PC-3 (cell line): ENCODE results near the gene CLDN24. TPM values are rescaled to one million over a fixed set of nuclear protein-coding genes. Genes with fewer than 3 reads are reported as not detected.

ENCODE experiments used
- ATAC-seq: fragments of 200-7000 bp; cut with Tn5 transposase; 2 replicates; pipeline ENCODE4 v1.9.1; 2020; ENCODE audit warnings: mild to moderate bottlenecking, moderate library complexity
- BruUV-seq: library from RNA; stranded (reverse); fragments of 400-500 nt; replicated peaks from 2 replicates; lab custom pipeline; 2021; lab: Mats Ljungman, UMichigan
- CTCF ChIA-PET: fragments of 300-600 bp; sonication (Branson Sonifier 250); formaldehyde crosslinking; loops from one replicate; lab custom pipeline; 2022; ENCODE audit warnings: antibody characterized with exemption; lab: Charles Lee
- POLR2A ChIA-PET: fragments of 300-600 bp; sonication (Branson Sonifier 250); formaldehyde crosslinking; loops from one replicate; lab custom pipeline; 2022; ENCODE audit warnings: antibody characterized with exemption; ENCODE audit not compliant: unreplicated experiment; lab: Charles Lee
- DNase-seq: peaks from one replicate; pipeline ENCODE4 v3.0.0-alpha.2; 2015
- H2AFZ ChIP-seq: fragments of 300-600 bp; sonication (generic); 2 replicates; pipeline ENCODE4 v1.6.0; 2016; ENCODE audit warnings: antibody characterized with exemption, low read length
- H3F3A ChIP-seq: fragments of 300-600 bp; sonication (generic); one replicate; pipeline ENCODE4 v1.6.0; 2017; ENCODE audit warnings: antibody characterized with exemption, low read length, control low read depth, mild to moderate bottlenecking; ENCODE audit not compliant: unreplicated experiment
- H3K27ac ChIP-seq: fragments of 300-600 bp; sonication (generic); 2 replicates; pipeline ENCODE4 v1.5.1; 2016; ENCODE audit warnings: mild to moderate bottlenecking, low read length
- H3K27me3 ChIP-seq: fragments of 300-600 bp; sonication (generic); 2 replicates; pipeline ENCODE4 v1.6.1; 2016; ENCODE audit warnings: low read length, mixed read lengths
- H3K36me3 ChIP-seq: fragments of 300-600 bp; sonication (generic); 2 replicates; pipeline ENCODE4 v1.6.1; 2016; ENCODE audit warnings: low read depth, mixed run types, low read length, mixed read lengths
- H3K4me1 ChIP-seq: fragments of 300-600 bp; sonication (generic); 2 replicates; pipeline ENCODE4 v1.5.1; 2016; ENCODE audit warnings: low read length; ENCODE audit not compliant: insufficient read depth
- H3K4me2 ChIP-seq: fragments of 300-600 bp; sonication (generic); 2 replicates; pipeline ENCODE4 v1.6.0; 2016; ENCODE audit warnings: low read length
- H3K4me3 ChIP-seq: fragments of 300-600 bp; sonication (generic); 2 replicates; pipeline ENCODE4 v1.5.1; 2016; ENCODE audit warnings: mild to moderate bottlenecking, low read length, mixed read lengths
- H3K79me2 ChIP-seq: fragments of 300-600 bp; sonication (generic); 2 replicates; pipeline ENCODE4 v1.6.1; 2017; ENCODE audit warnings: low read length, mixed read lengths
- H3K9ac ChIP-seq: fragments of 300-600 bp; sonication (generic); 2 replicates; pipeline ENCODE4 v1.6.0; 2016; ENCODE audit warnings: mild to moderate bottlenecking, low read length
- H3K9me2 ChIP-seq: fragments of 300-600 bp; sonication (generic); replicated peaks from 2 replicates; pipeline ENCODE4 v1.6.1; 2016; ENCODE audit warnings: mixed run types, low read length, mixed read lengths
- H3K9me3 ChIP-seq: fragments of 300-600 bp; sonication (generic); 2 replicates; pipeline ENCODE4 v1.6.1; 2016; ENCODE audit warnings: low read length, mixed read lengths
- H4K20me1 ChIP-seq: fragments of 300-600 bp; sonication (generic); 2 replicates; pipeline ENCODE4 v1.6.1; 2016; ENCODE audit warnings: low read length, mixed read lengths
- CTCF ChIP-seq: fragments of 300-600 bp; sonication (generic); conservative IDR thresholded peaks from 2 replicates; pipeline ENCODE4 v1.5.1; 2017; ENCODE audit warnings: antibody characterized with exemption, low read depth, mild to moderate bottlenecking, low read length
- EZH2 ChIP-seq: fragments of 300-600 bp; sonication (generic); IDR thresholded peaks from one replicate; pipeline ENCODE4 v1.6.1; 2017; ENCODE audit warnings: antibody characterized with exemption, mild to moderate bottlenecking, low read length; ENCODE audit not compliant: unreplicated experiment
- EZH2phosphoT487 ChIP-seq: fragments of 300-600 bp; sonication (generic); IDR thresholded peaks from 2 replicates; pipeline ENCODE4 v1.6.1; 2018; ENCODE audit warnings: mild to moderate bottlenecking, antibody characterized with exemption, low read length, borderline replicate concordance
- intact Hi-C: fragments of 100-400 bp; cut with micrococcal nuclease; formaldehyde crosslinking; loops from 2 replicates; pipeline ENCODE4 v1.9.0; 2023
- total RNA-seq: library from RNA; depleted of rRNA; stranded (reverse); fragments of >200 nt; gene quantifications from 2 replicates; pipeline ENCODE4 v1.2.3, GENCODE V29; 2014

Gene CLDN24
- total RNA-seq, 1 experiment from 2014 or later, result not detected

- peak; percentile 61 for ATAC-seq
- intact Hi-C loops, result no loop called here
- no peak overlapping the region; the same call in 1 of the 2 replicates for H3K9ac ChIP-seq
- no TSS peak for BruUV-seq
- no peaks in the 10 kb centered on the region for H4K20me1 ChIP-seq
- H2AFZ ChIP-seq, result peak overlapping the region; percentile 45; the same call in 1 of the 2 replicates
- POLR2A ChIA-PET, result no interaction called here
- H3K4me3 ChIP-seq, result no peak overlapping the region
- H3K4me2 ChIP-seq, result no peak overlapping the region
- no peaks in the 10 kb centered on the region for H3K9me3 ChIP-seq
- DNase-seq, result peak; percentile 60
- peaks cover 14% of the 10 kb centered on the region for H3K4me1 ChIP-seq
- no peaks in the 10 kb centered on the region for H3K27me3 ChIP-seq
- H3F3A ChIP-seq, result no peaks in the 10 kb centered on the region
- peak overlapping the region; percentile 29 for H3K27ac ChIP-seq
- no peak for TF ChIP-seq EZH2phosphoT487
- TF ChIP-seq EZH2, result no peak
- no peak for TF ChIP-seq CTCF
- no peaks in the 10 kb centered on the region for H3K36me3 ChIP-seq
- CTCF ChIA-PET, result no interaction called here
- no peaks in the 10 kb centered on the region for H3K9me2 ChIP-seq
- no peaks in the 10 kb centered on the region for H3K79me2 ChIP-seq
These were observed 26.8 kb upstream of the CLDN24 start for GRCh38 chr4:183348706-183349659.

- TF ChIP-seq EZH2, result no peak
- TF ChIP-seq CTCF, result no peak
- no peak for TF ChIP-seq EZH2phosphoT487
- CTCF ChIA-PET, result no interaction called here
These were observed 25.9 kb upstream of the CLDN24 start for GRCh38 chr4:183348136-183348535.

GRCh38 chr4:183347566-183347965 lies 25.3 kb upstream of the CLDN24 start:
- H3K9me3 ChIP-seq, result no peaks in the 10 kb centered on the region
- H3K4me1 ChIP-seq, result peaks cover 14% of the 10 kb centered on the region
- ChIA-PET POLR2A (no interaction called here), CTCF (no interaction called here)
- H3K36me3 ChIP-seq, result no peaks in the 10 kb centered on the region
- H4K20me1 ChIP-seq, result no peaks in the 10 kb centered on the region
- H3K27ac ChIP-seq, result no peak overlapping the region
- H3K27me3 ChIP-seq, result no peaks in the 10 kb centered on the region
- H3K79me2 ChIP-seq, result no peaks in the 10 kb centered on the region
- H3K9ac ChIP-seq, result no peak overlapping the region
- no peak for DNase-seq
- H2AFZ ChIP-seq, result no peak overlapping the region
- H3K4me3 ChIP-seq, result no peak overlapping the region
- intact Hi-C loops, result no loop called here
- no peaks in the 10 kb centered on the region for H3K9me2 ChIP-seq
- no peak overlapping the region for H3K4me2 ChIP-seq
- TF ChIP-seq CTCF, result no peak
- TF ChIP-seq EZH2phosphoT487, result no peak
- TF ChIP-seq EZH2, result no peak
- ATAC-seq, result no peak
- no TSS peak for BruUV-seq
- no peaks in the 10 kb centered on the region for H3F3A ChIP-seq

More at GRCh38 chr4:183348136-183348535, 25.9 kb upstream of the CLDN24 start:
- no peaks in the 10 kb centered on the region for H3K36me3 ChIP-seq
- no peak overlapping the region for H3K9ac ChIP-seq
- H3K27me3 ChIP-seq, result no peaks in the 10 kb centered on the region
- no peaks in the 10 kb centered on the region for H3F3A ChIP-seq
- ATAC-seq (no peak), DNase-seq (no peak)
- POLR2A ChIA-PET, result no interaction called here
- no TSS peak for BruUV-seq
- no peak overlapping the region for H2AFZ ChIP-seq
- no peaks in the 10 kb centered on the region for H4K20me1 ChIP-seq
- H3K4me3 ChIP-seq, result no peak overlapping the region
- intact Hi-C loops, result no loop called here
- no peak overlapping the region for H3K27ac ChIP-seq
- H3K79me2 ChIP-seq, result no peaks in the 10 kb centered on the region
- peaks cover 14% of the 10 kb centered on the region for H3K4me1 ChIP-seq
- H3K4me2 ChIP-seq, result no peak overlapping the region
- no peaks in the 10 kb centered on the region for H3K9me2 ChIP-seq
- H3K9me3 ChIP-seq, result no peaks in the 10 kb centered on the region
